Pulmonary artery endothelial cell (primary cell): ENCODE data around the gene CRPPA. TPM values are rescaled to one million over a fixed set of nuclear protein-coding genes. Genes with fewer than 3 reads are reported as not detected.
"Not testable (repeated sequence)": the region's sequence is repeated elsewhere in the genome, so short reads cannot be mapped to it uniquely, and the experiment has no call there.

ENCODE experiments used
- DNase-seq: peaks from one replicate; pipeline ENCODE4 v3.0.0-alpha.2; 2011; ENCODE audit warnings: low read depth, low spot score
- total RNA-seq: library from RNA; depleted of rRNA; stranded (reverse); fragments of >200 nt; gene quantifications from 2 replicates; pipeline ENCODE4 v1.2.3, GENCODE V29; 2014

The CRPPA gene
- total RNA-seq = 0.86 and 1.2 TPM in 2 replicates

- no peak for DNase-seq
Measured at GRCh38 chr7:16421333-16422102, at the start of gene CRPPA. Gene CRPPA (minus strand): TSS chr7:16421538. CDS start chr7:16421322, 216 bp downstream.

DNA sequence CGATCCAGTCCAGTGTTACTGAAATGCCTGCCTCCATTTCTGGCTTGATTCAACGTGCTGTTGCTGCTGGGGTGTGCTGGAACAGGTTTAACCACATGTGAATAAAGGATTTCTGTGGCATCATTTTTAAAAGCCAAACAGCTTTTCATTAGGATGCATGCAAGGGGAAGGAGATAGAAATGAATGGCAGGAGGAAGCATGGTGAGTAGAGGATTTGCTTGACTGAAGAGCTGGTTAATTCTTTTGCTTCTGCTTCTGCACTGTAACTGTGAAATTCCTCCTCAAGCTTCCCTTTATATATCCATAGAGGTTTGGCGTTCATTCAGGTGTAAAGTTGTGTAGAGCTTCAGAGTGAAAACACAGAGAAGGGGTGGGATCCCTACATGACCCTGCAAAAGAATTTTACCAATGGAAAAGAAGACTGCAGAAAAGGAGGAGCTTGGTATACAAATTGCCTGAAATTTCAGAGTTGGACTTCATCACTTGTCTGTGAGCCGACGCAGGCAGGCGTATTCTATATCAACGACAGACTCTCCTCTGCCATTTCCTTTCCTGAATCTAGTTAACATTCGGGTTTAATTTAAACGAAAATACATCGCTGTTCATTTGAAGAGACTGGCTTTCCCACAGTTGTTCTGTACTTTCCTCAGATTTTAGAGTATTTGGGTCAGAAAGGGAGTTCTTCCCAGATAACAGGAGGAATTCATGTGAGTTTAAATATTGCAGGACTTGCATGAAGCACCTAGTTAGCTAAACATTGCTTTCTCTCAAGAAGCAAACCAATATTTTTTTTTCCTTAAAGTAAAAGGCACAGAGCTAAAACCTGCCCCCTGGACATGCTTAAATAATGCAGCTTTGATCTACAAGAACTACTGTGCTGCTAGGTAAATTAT lies 44.4 kb upstream of the CRPPA start, which contains the start of gene SOSTDC1:
SOSTDC1 (minus strand) TSS at position 270 of the 893 bp plus-strand sequence; CDS start at position 200, 70 bp downstream.
- DNase-seq = no peak

- no peak for DNase-seq
Measured at GRCh38 chr7:16463949-16464715, 42.8 kb upstream of the CRPPA start.

DNA sequence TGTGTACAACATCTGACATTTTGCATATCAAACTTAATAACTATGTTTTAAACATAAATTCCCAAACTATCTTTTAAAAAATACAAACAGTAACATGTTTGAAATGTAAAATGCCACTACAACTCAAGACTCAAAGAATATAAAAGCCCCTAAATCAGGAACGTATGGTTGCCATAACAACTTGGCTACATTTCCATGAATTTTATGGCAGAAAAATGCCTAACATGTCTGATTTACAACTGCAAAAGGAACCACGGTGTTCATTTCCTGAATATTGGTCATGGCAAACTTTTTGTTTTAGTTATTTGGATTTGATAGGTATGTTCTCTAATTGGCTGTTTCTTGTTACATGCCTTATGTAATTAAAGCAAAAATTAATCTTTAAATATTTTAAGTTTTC lies 42.2 kb upstream of the CRPPA start:
- no peak for DNase-seq

GRCh38 chr7:16462431-16462889 lies 41.1 kb upstream of the CRPPA start:
- no peak for DNase-seq

- no peak for DNase-seq
Measured at GRCh38 chr7:16460789-16461493, 39.6 kb upstream of the CRPPA start.

DNA sequence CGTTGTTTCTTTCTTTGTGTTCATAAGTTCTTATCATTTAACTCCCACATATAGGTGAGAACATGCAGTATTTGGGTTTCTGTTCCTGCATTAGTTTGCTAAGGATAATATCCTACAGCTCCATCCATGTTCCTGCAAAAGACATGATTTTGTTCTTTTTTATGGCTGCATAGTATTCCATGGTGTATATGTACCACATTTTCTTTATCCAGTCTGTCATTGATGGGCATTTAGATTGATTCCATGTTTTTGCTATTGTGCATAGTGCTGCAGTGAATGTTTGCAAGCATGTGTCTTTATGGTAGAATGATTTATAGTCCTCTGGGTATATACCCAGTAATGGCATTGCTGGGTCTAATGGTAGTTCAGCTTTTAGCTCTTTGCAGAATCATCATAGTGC lies 35.0 kb upstream of the CRPPA start:
- DNase-seq = not testable (repeated sequence)

GRCh38 chr7:16455591-16455990 lies 34.3 kb upstream of the CRPPA start:
- no peak for DNase-seq

- DNase-seq = no peak
Measured at GRCh38 chr7:16450366-16450765, 29.0 kb upstream of the CRPPA start.

GRCh38 chr7:16447876-16448275 lies 26.5 kb upstream of the CRPPA start:
- DNase-seq = no peak

DNA sequence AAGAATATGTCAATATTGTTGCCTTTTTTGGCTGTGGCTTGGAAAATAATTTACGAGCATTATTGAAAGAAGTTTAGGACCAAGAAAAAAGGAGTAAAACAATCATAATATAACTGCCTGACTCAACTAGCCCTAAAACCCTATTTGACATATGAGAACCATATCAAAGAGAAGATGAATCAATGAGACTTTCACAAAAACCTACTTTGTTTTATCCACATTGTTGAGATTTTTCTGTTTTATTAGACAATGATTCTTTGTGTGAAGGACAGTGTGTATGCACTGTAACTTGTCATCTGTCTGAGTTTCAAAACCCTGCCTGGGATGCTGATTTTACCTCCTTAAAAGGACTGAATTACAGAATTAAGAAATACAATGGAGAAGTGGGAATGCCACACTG lies 25.2 kb upstream of the CRPPA start:
- no peak for DNase-seq

GRCh38 chr7:16443871-16444270 lies 22.5 kb upstream of the CRPPA start:
- not testable (repeated sequence) for DNase-seq

- no peak for DNase-seq
Measured at GRCh38 chr7:16438988-16439387, 17.6 kb upstream of the CRPPA start.

GRCh38 chr7:16436306-16436705 lies 15.0 kb upstream of the CRPPA start:
- DNase-seq = no peak

GRCh38 chr7:16433568-16434122 lies 12.3 kb upstream of the CRPPA start:
- DNase-seq = no peak

DNA sequence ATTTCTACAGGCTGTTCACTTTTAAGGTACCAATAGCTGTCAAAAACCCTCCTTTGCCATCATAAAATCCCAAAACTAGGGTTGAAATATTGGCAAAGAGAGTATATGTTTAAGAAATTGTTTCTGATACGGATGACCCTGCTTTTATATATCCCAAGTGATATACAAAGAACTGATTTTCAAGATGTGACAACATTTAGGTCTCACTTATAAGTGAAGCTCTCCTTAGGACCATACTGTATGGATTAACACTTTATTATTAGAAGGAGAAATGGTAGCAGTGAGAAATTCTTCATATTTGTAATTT lies 11.0 kb upstream of the CRPPA start:
- DNase-seq = no peak

DNA sequence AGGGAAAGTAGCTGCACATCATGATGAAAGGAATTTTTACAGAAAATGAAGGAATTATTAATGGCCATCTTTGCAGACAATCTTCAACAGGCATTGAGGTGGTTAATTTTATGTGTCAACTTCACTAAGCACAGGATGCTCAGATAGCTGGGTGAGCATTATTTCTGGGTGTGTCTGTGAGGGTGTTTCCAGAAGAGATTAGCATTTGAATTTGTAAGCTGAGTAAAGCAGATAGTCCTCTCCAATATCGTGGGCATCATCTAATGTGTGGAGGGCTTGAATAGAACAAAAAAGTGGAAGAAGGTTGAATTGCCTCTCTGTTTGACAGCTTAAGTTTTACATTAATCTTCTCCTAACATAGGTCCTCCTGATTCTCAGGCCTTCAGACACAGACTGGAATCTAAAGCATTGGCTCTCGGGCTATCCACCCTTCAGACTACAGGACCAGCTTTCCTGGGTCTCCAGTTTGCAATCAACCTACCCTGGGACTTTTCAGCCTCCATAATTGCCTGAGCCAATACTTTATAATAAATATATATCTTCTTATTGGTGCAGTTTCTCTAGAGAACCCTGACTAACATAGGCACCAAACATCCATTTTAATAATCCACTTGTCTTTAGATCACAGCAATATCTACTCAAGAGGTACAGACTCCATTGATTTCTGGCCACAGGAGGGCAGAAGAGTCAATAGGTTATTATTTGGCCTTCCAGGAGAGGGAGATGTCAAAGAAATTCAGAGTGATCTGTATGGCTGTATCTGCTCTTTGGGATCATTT lies 10.5 kb upstream of the CRPPA start:
- no peak for DNase-seq

GRCh38 chr7:16430133-16430532 lies 8.8 kb upstream of the CRPPA start:
- no peak for DNase-seq

GRCh38 chr7:16428672-16429071 lies 7.3 kb upstream of the CRPPA start:
- no peak for DNase-seq

- no peak for DNase-seq
Measured at GRCh38 chr7:16428182-16428581, 6.8 kb upstream of the CRPPA start.
